Measurements from ENCODE around the gene ZNF658.
A peak's percentile ranks its signal among the peaks of the same experiment; 100 is the strongest.
"Not testable (repeated sequence)": the region's sequence is repeated elsewhere in the genome, so short reads cannot be mapped to it uniquely, and the experiment has no call there.

ZNF658 gene

DNA sequence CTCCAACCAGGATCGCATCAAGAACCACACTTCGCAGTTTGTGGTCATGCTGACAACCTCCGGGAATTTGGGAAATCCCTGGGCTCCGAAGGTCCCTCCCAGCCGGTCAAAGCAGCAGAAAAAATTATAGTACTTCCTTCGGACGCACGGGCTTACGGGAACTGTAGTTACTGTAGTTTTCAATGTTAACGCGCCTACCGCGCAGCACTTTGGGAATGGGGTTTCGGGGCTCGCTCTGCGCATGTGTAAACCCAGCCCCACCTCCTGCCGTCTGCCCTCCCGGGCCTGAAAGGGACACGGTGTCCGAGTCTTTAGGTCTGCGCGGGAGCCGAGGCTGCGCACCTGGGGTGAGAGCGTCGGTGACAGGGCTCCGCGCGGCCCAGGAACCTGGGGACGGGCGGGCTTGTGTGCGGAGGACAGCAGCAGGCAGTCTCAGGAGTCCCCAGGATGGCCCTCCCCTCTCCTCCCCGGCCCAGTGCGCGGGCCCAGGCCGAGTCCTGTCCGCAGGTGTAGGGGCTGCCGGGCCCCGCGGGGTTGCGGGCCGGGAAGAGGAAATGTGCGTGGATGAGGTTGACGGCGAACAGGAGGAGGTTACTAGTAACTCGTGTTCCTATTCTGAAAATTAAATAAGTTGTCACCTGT, at the start of gene ZNF658:
TSS of gene ZNF658 (plus strand) at position 236 of the 642 bp plus-strand sequence. CDS start 2,837 bp downstream, outside the sequence.
- peak; percentile 15 to 48 for DNase-seq

DNA sequence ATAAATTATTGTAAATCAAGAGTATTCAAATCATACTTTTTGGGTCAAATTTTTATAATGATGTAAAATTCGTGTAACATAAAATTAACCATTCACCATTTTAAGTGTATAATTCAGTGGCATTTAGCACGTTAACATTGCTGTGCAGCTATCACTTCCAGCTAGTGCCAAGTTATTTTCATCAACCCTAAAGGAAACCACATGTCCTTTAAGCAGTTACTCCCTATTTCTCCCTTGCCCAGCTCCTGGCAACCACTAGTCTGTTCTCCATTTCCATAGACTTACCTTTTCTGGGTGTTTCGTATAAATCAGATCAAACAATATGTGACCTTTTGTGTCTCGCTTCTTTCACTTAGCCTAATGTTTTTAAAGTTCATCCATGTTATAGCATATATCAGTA, 38.8 kb upstream of the ZNF658 start:
- not testable (repeated sequence) for DNase-seq

DNA sequence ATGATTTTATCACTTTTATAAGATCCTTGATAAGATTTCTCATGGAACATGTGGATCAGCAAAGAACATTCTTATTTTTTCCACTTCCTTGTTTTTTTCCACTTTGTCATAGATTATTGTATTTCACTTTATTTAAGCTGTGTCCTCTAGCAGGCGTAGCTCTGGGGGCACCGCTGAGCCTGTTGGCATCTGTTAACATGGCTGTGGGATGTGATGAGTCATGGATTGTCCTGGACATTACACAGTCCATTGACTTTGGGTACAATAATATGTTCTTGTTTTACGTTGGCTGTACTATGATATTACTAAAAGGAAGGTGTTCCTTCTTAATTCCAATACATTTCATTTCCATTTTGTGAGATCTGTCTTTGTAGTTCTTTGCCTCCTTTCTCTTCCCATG, 31.9 kb upstream of the ZNF658 start:
- DNase-seq, result not testable (repeated sequence)

DNA sequence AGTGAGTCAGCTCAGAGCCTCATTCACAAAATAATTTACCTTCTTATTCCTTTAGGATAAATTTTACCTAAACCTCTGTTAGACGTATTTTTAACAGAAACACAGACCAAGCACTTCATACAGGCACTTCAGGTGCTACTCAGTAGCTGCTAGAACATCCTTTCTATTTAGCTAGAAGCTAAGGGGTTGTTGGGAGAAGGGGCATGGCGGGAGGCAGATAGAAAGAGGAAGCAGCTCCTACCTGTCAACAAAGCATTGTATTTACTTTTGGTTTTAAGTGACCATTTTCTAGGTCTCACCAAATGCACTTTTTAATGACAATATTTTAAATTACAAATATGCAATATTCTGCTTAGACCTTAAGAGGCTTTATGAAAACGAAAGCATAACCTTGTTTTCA, 19.9 kb upstream of the ZNF658 start:
- not testable (repeated sequence) for DNase-seq

DNA sequence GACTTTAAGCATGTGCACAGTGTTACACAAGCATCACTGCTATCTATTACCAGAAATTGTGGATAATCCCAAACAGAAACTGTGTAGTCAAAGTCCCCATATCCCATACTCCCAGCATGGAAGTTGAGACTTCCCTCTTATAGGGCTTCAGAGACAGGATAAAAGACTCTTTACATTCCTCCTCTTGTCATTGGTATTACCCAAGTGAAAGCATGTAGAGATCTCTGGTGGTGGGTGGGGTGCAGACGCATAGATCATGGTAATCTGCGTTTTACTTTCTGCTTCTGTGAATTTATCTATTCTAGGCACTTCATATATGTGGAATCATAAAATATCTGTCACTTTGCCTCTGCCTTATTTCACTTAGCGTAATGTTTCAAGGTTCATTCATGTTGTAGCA, 18.7 kb upstream of the ZNF658 start:
- DNase-seq, result not testable (repeated sequence)

DNA sequence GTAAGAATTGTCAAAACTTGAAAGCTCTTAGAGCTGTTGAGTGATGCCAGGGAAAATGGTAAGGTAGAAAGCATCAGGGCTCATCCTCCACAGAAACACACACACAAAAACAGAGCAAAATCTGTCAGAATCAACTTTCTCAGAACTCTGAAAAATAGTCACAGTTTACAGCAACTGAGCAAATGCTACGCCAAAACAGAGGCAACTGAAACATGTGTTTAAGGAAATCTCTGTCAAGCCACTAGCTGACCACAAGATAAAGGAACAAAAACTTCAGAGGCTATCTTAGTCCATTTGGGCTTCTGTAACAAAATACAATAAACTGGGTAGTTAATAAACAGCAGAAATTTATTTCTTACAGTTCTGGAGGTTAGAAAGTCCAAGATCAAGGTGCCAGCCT, 10.2 kb upstream of the ZNF658 start:
- not testable (repeated sequence) for DNase-seq

DNA sequence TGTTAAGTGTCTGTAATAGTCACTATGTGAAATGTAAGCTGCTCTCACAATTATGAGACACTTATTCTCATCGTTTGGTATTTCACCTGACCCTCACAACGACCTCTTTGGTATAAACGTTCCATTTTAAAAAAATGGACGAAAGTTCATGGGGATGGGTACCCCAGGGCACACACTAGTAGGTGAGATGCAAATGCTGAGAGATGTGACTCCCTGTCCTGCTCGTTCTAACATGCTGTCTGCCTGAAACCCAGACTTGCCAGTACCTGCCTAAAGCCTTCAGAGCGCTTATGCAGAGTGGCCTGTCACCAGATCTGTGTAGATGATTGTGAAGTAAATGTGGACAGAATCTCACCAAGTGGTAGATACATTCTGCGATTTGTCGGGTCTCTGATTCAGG, 616 bp downstream of the ZNF658 start:
- not testable (repeated sequence) for DNase-seq

DNA sequence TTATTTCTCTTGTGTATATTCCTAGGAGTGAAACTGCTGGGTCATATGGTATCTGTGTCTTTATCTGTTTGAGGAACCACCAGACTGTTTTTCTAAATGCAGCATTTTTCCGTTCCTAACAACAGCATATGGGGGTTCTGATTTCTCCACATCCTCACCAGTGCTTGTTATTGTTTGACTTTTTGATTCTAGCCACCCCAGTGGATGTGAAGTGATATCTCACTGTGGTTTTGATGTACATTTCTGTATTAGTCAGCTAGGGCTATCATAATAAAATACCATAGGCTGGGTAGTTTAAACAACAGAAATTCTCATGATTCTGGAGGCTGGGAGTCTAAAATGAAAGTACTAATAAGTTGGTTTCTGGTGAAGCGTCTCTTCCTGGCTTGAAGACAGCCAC, 9.0 kb downstream of the ZNF658 start:
- DNase-seq, result not testable (repeated sequence)

DNA sequence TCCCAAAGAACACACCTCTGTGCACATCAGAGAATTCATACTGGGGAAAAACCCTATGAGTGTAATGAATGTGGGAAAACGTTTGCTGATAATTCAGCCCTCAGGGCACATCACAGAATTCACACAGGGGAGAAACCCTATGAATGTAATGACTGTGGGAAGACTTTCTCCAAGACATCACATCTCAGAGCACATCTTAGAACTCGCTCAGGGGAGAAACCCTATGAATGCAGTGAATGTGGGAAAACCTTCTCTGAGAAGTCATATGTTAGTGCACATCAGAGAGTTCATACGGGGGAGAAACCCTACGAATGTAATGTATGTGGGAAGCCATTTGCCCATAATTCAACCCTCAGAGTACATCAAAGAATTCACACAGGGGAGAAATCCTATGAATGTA, 19.5 kb downstream of the ZNF658 start:
- DNase-seq, result not testable (repeated sequence)

DNA sequence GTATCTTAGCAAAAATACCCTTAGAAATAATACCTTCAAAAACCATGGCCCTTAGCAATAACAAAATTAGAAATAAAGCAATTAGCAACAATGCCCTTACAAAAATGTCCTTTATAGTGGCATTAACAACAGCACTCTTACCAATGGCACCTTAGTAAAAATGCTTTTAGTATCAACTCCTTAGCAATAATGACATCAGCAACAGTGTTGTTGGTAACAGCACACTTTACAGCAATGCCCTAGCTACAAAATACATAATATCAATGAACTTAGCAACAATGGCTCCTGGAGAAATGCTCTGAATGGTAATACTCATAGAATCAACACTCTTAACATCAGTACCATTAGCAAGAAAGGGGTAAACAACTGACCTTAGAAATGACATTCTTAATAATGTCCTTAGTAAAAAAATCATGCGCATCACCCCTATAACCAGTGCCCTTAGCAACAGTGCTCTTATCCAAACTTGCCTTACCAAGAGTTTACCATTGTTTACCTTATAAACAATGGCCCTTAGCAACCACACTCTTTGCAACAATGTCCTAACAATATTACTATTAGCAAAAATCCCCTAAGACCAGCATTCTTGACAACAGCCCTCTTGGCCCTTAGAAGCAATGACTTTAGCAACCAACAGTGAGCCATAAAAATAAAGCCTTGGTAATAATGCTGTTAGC, 35.8 kb downstream of the ZNF658 start:
- not testable (repeated sequence) for DNase-seq

DNA sequence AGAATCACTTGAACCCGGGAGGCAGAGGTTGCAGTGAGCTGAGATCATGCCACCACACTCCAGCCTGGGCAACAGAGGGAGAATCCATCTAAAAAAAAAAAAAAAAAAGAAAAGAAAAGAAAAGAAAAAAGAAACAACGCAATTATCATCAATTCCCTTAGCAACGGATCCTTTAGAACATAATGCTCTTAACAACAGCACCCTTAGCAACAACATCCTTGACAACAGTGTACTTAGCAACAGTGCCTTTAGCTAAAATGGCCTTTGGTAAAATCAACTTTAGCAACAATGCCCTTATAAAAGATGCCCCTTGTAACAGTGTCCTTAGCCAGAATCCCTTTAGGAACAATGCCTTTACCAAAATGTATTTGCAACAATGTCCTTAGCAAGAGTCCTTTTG, 37.1 kb downstream of the ZNF658 start:
- DNase-seq, result not testable (repeated sequence)

DNA sequence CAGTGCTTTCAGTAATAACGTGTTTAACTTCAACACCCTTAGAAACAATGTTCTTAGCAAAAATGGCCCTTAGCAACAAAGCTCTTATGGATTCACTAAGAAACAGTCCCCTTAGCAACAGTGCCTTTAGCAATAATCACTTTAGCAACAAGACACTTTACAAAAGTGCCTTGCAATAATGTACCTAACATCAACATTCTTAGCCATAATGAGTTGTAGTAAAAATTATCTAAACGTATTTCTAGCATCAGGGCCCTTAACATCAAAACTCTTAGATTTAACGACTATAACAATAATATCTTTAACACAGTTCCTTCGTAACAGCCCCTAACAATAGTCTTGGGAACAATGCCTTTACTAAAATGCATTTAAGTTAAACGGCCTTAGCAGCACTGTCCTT, 37.8 kb downstream of the ZNF658 start:
- not testable (repeated sequence) for DNase-seq

DNA sequence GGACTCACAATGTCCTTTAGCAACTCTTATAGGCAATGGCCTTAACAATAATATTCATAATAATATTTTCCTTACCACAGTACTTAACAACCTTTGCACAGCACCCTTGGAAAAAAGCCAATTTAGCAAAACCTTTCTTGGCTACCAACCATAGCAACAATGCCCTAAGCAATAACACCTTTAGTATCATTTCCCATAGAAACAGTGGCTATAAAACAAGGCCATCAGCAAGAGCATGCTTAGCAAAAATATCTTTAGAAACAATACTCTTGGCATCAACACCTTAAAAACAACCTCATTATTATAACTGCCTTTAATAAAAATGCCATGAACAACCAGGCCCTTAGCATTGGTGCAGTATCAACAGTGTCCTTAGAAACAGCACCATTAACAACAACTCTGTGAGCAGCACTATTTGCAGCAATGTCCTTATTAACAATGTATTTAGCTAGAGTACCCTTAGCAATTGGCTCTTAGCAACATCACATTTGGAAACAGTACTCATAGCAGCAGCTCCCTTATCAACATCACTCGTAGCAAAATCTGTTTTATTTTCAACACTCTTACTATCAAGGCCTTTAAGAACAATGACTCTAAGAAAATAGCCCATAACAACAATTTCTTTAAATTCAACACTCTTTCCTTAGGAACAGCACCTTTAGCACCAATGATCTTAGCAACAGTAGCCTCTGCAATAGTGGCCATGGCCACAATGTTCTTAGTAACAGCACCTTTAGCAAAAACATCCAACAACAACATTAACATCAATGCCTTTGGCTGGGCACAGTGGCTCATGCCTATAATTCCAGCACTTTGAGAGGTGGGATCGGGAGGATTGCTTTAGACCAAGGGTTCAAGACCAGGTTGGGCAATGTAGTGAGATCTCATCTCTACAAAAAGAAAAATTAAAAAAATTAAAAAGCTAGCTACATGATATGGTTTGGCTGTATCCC, 39.6 kb downstream of the ZNF658 start:
- not testable (repeated sequence) for DNase-seq

DNA sequence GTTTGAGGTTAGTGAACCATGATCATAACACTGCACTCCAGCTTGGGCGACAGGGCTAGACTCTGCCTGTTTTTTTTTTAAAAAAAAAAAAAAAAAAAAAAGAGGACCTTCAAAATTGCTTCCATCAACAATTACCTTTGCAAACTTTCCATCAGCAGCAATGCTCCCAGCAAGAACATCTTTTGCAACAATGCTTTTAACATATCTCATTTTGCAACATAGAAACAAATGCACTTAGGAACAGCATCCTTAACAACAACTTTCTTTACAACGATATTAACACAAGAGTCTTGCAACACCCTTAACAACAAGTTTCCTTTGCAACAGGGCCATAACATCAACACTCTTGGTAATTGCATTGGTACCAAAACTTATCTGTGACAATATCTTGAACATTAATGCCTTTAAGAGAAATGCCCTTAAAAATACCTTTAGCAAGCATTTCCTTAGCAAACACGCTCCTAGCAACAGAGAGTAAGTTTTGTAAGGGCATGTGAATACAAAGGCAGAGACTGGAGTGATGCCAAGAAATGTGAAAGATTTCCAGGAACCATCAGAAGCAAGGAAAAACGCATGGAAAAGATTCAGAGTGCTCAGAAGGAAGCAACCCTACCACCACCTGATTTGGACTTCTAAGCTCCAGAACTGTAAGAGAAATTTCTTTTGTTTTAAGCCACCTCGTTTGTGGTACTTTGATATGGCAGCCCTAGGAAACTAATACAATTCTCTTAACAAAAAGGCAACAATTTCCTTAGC, 42.1 kb downstream of the ZNF658 start:
- DNase-seq, result not testable (repeated sequence)

DNA sequence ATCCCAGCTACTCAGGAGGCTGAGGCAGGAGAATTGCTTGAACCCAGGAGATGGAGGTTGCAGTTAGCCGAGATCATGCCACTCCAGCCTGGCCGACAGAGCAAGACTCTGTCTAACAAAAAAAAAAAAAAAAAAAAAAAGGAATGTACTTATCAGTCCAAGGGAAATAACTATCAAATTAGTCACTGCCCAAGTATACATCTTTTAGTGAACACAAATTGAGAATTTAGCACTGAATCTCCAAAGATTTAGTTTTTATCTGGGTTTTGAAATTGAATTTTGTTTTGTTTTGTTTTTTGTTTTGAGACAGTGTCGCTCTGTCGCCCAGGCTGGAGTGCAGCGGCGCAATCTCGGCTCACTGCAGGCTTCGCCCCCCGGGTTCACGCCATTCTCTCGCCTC, 52.1 kb downstream of the ZNF658 start:
- not testable (repeated sequence) for DNase-seq

Data from stimulated activated CD4-positive, alpha-beta T cell treated with anti-CD3 and anti-CD28 coated beads, Interleukin-2, amount 100 ng/mL, for 48 hours (primary cell).